C4-2B (cell line): ENCODE measurements around the gene NDUFB10.
A peak's percentile ranks its signal among the peaks of the same experiment; 100 is the strongest.
"Not testable (repeated sequence)": the region's sequence is repeated elsewhere in the genome, so short reads cannot be mapped to it uniquely, and the experiment has no call there.

ENCODE experiments used
- H3K27ac ChIP-seq: fragments of 450-650 bp; 2 replicates; pipeline ENCODE4 v1.5.1; 2017
- CTCF ChIP-seq: fragments of 450-650 bp; conservative IDR thresholded peaks from 2 replicates; pipeline ENCODE4 v1.5.1; 2017; ENCODE audit warnings: mild to moderate bottlenecking
- ZFX ChIP-seq: fragments of 450-650 bp; IDR thresholded peaks from 2 replicates; pipeline ENCODE4 v1.6.1; 2017

The NDUFB10 gene

GRCh38 chr16:1938316-1938715 is 21.0 kb upstream of the NDUFB10 start:
- no peak overlapping the region for H3K27ac ChIP-seq
- TF ChIP-seq CTCF (no peak), ZFX (no peak)

GRCh38 chr16:1938910-1939309 is 20.4 kb upstream of the NDUFB10 start:
- no peak overlapping the region for H3K27ac ChIP-seq

GRCh38 chr16:1939833-1940232 is 19.5 kb upstream of the NDUFB10 start:
- not testable (repeated sequence) for H3K27ac ChIP-seq

More at GRCh38 chr16:1938910-1939309, 20.4 kb upstream of the NDUFB10 start:
- TF ChIP-seq ZFX: no peak
- no peak for TF ChIP-seq CTCF

GRCh38 chr16:1940273-1941161 is 18.8 kb upstream of the NDUFB10 start:
- no peak overlapping the region for H3K27ac ChIP-seq
- TF ChIP-seq CTCF: no peak
- no peak for TF ChIP-seq ZFX

- peak overlapping the region; percentile 85 for H3K27ac ChIP-seq
- TF ChIP-seq CTCF: no peak
- TF ChIP-seq ZFX: no peak
These were observed 17.9 kb upstream of the NDUFB10 start for GRCh38 chr16:1941162-1942046.

GRCh38 chr16:1942047-1942809 is 17.1 kb upstream of the NDUFB10 start:
- TF ChIP-seq CTCF: no peak
- TF ChIP-seq ZFX: no peak
- peak overlapping the region; percentile 85 for H3K27ac ChIP-seq

- TF ChIP-seq CTCF: no peak
- no peak for TF ChIP-seq ZFX
- peak within 1 kb of the TSS; percentile 85 for H3K27ac ChIP-seq
These were observed 16.3 kb upstream of the NDUFB10 start, which contains the start of gene MSRB1 for GRCh38 chr16:1942810-1943726. Gene MSRB1, minus strand, starts transcription at chr16:1943199. Its CDS starts 43 bp downstream, at chr16:1943156.
